B cell (primary cell): ENCODE results near the gene ZER1. TPM values are rescaled to one million over a fixed set of nuclear protein-coding genes. Genes with fewer than 3 reads are reported as not detected.

Experiments
- ATAC-seq: fragments of 200-7000 bp; cut with Tn5 transposase; one replicate; pipeline ENCODE4 v1.10.0; 2021; ENCODE audit warnings: low read depth, mild to moderate bottlenecking, moderate number of reproducible peaks, moderate library complexity
- CTCF ChIA-PET: fragments of 350-600 bp; sonication (Branson Sonifier 250); formaldehyde crosslinking; loops from one replicate; lab custom pipeline; 2021; ENCODE audit warnings: antibody characterized with exemption, inconsistent platforms; lab: Charles Lee
- POLR2A ChIA-PET: fragments of 350-600 bp; sonication (Branson Sonifier 250); formaldehyde crosslinking; loops from one replicate; lab custom pipeline; 2021; ENCODE audit warnings: antibody characterized with exemption; lab: Charles Lee
- DNase-seq: peaks from one replicate; pipeline ENCODE4 v3.0.0; 2013
- H2AFZ ChIP-seq: 2 replicates; pipeline ENCODE4 v1.6.1; 2012; ENCODE audit warnings: mild to moderate bottlenecking, low read depth, low read length; ENCODE audit not compliant: insufficient read depth, poor library complexity, severe bottlenecking
- H3K27ac ChIP-seq, 2 donors: 1 replicate in 1 of 2; 2 replicates in 1 of 2; pipeline ENCODE4 v1.5.1; 2012 to 2013; ENCODE audit warnings: low read length in 2 of 2, mild to moderate bottlenecking in 2 of 2, moderate library complexity in 1 of 2
- H3K27me3 ChIP-seq, 4 experiments: fragments of 200-600 bp in 1 of 4; sonication (generic) in 1 of 4; replicated peaks in 1 of 4; 1 replicate in 2 of 4; 2 replicates in 2 of 4; pipeline versions ENCODE4 v1.6.1 to v1.7.0; 2013 to 2016; ENCODE audit warnings: low read length in 3 of 4, mild to moderate bottlenecking in 2 of 4, mixed read lengths in 1 of 4, moderate library complexity in 1 of 4; ENCODE audit not compliant: insufficient read depth in 4 of 4, control insufficient read depth in 3 of 4; ENCODE audit errors: control extremely low read depth in 1 of 4
- H3K36me3 ChIP-seq, 2 experiments: replicated peaks in 1 of 2; 1 replicate in 1 of 2; 2 replicates in 1 of 2; pipeline versions ENCODE4 v1.6.1 to v1.7.1; 2013; ENCODE audit warnings: low read length in 1 of 2; ENCODE audit not compliant: insufficient read depth in 2 of 2, control insufficient read depth in 1 of 2; ENCODE audit errors: control extremely low read depth in 1 of 2, extremely low read depth in 1 of 2
- H3K4me1 ChIP-seq, 2 donors: fragments of 200-600 bp in 1 of 2; sonication (generic) in 1 of 2; 1 replicate in 1 of 2; 2 replicates in 1 of 2; pipeline versions ENCODE4 v1.5.1 to v1.6.1; 2013 to 2017; ENCODE audit warnings: low read length in 2 of 2; ENCODE audit not compliant: control insufficient read depth in 2 of 2, insufficient read depth in 2 of 2
- H3K4me2 ChIP-seq: replicated peaks from 2 replicates; pipeline ENCODE3; 2012; ENCODE audit warnings: mild to moderate bottlenecking, low read depth, low read length; ENCODE audit not compliant: poor library complexity, severe bottlenecking
- H3K4me3 ChIP-seq, 5 experiments: fragments of 200-600 bp in 1 of 5; sonication (generic) in 1 of 5; 1 replicate in 3 of 5; 2 replicates in 2 of 5; pipeline versions ENCODE4 v1.5.1 to v1.7.0; 2011 to 2016; ENCODE audit warnings: low read length in 4 of 5, mild to moderate bottlenecking in 4 of 5, low read depth in 2 of 5, control low read depth in 1 of 5, moderate library complexity in 1 of 5; ENCODE audit not compliant: insufficient read depth in 1 of 5; ENCODE audit errors: control extremely low read depth in 1 of 5, extremely low read depth in 1 of 5
- H3K79me2 ChIP-seq: fragments of 200-600 bp; sonication (generic); one replicate; pipeline ENCODE4 v1.6.0; 2016; ENCODE audit warnings: low read length; ENCODE audit not compliant: control insufficient read depth, insufficient read depth
- H3K9ac ChIP-seq: fragments of 200-600 bp; sonication (generic); 2 replicates; pipeline ENCODE4 v1.6.1; 2017; ENCODE audit warnings: mild to moderate bottlenecking, low read length, moderate library complexity
- H3K9me3 ChIP-seq, 3 donors: one replicate each; pipeline versions ENCODE4 v1.6.1 to v1.7.1; 2013; ENCODE audit warnings: low read length in 2 of 3; ENCODE audit not compliant: control insufficient read depth in 2 of 3, insufficient read depth in 1 of 3; ENCODE audit errors: control extremely low read depth in 1 of 3
- H4K20me1 ChIP-seq: 2 replicates; pipeline ENCODE4 v1.6.0; 2012; ENCODE audit warnings: mild to moderate bottlenecking, low read length; ENCODE audit not compliant: insufficient read depth, control insufficient read depth, poor library complexity, severe bottlenecking
- H3K27ac Mint-ChIP-seq: one replicate; pipeline ENCODE4 v1.8.0; 2021; ENCODE audit warnings: mixed read lengths
- H3K27me3 Mint-ChIP-seq: one replicate; pipeline ENCODE4 v1.8.0; 2021; ENCODE audit warnings: mixed read lengths
- H3K4me1 Mint-ChIP-seq: one replicate; pipeline ENCODE4 v1.8.0; 2021; ENCODE audit warnings: mixed read lengths
- H3K4me3 Mint-ChIP-seq: one replicate; pipeline ENCODE4 v1.8.0; 2021; ENCODE audit warnings: mixed read lengths
- H3K9me3 Mint-ChIP-seq: one replicate; pipeline ENCODE4 v1.8.0; 2022; ENCODE audit warnings: mixed read lengths; ENCODE audit not compliant: insufficient read depth
- EZH2 ChIP-seq: IDR thresholded peaks from 2 replicates; pipeline ENCODE4 v1.6.1; 2012; ENCODE audit warnings: borderline replicate concordance, low read depth, mild to moderate bottlenecking, moderate library complexity, low read length; ENCODE audit not compliant: insufficient read depth, poor library complexity, severe bottlenecking
- WGBS: methylation state at CpG from one replicate; pipeline ENCODE4 v1.1.5; 2013; ENCODE audit warnings: missing lambda C conversion rate; ENCODE audit not compliant: insufficient coverage; 5-methylcytosine and 5-hydroxymethylcytosine counted together
- intact Hi-C: fragments of 100-400 bp; cut with micrococcal nuclease; formaldehyde crosslinking; loops from one replicate; pipeline ENCODE4 v1.10.0; 2022
- polyA plus RNA-seq: library from polyadenylated mRNA; depleted of rRNA; stranded (reverse); fragments of >200 nt; gene quantifications from 2 replicates; pipeline ENCODE4 v1.2.3, GENCODE V29; 2012
- total RNA-seq, 2 donors: library from RNA; stranded (reverse); fragments of 120-200 nt in 1 of 2; gene quantifications; 1 replicate in 1 of 2; 2 replicates in 1 of 2; pipeline versions ENCODE4 v1.2.3 to v1.2.4, GENCODE V29; 2013 to 2022
- TF ChIP-seq, protein P1 (sequence below): fragments of 200-600 bp; IDR thresholded peaks from one replicate; pipeline ENCODE4 v1.8.0; 2022; ENCODE audit warnings: antibody characterized with exemption, mild to moderate bottlenecking

ZER1 gene
- total and polyA plus RNA-seq, 2 donors (not counting 1 experiment from before 2014, with no cell fraction given): 26.9 to 42.2 TPM

DNA sequence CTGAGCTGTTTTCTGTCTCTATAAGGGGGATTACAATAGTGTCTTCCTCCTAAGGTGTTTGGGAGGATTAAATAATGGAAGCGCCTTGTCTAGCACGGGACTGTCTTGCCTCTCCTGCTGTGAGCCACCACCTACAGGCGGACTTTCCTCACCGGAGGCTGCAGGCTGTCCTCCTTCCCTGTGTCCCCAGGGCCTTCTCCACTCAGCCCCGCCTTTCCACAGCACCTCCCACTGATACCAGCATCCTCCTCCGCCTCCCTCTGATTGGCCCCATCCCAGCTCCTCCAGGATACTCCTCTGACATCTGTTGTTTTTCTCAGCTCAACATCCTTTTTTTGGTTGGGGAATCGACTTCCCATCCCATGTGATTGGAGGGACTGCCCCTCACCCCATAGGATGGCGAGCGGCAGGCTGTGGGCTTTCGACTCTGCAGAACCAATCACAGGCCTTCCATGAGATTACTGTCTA is 46.9 kb downstream of the ZER1 start:
- CTCF ChIA-PET: interaction anchor here (0.9 to 1.7 kb wide), 6 partner anchors 23 to 205 kb away, joined by 3 to 9 read pairs (median 4); partner anchors contain the start of genes ENDOG and PKN3
- Mint-ChIP-seq H3K27ac (peak overlapping the region; percentile 91), H3K4me1 (peaks cover 31% of the 10 kb centered on the region), H3K27me3 (no peaks in the 10 kb centered on the region), H3K9me3 (no peaks in the 10 kb centered on the region), H3K4me3 (peak overlapping the region; percentile 97)
- intact Hi-C loops: loop anchor here (1.0 to 5.0 kb wide), 8 partner anchors 21 to 1078 kb away; partner anchors contain the start of genes DYNC2I2, ENDOG, SET and SPTAN1
- Histone ChIP-seq H3K79me2 (peaks cover 8% of the 10 kb centered on the region), H2AFZ (peak overlapping the region; percentile 80), H3K4me2 (peak overlapping the region; percentile 87), H3K9ac (peak overlapping the region; percentile 79), H3K4me3 (peak overlapping the region; percentile 62 to 96 (median 75)), H3K4me1 (peaks cover 18 to 23% of the 10 kb centered on the region in 2 donors), H3K27me3 (no peaks in the 10 kb centered on the region), H4K20me1 (no peaks in the 10 kb centered on the region), H3K9me3 (no peaks in the 10 kb centered on the region), H3K36me3 (peaks cover 0 to 13% of the 10 kb centered on the region in 2 experiments), H3K27ac (peak overlapping the region; percentile 43 to 60)
- WGBS: 52% methylated on average over 6 of the region's 10 CpGs
- TF ChIP-seq, protein P1, sequence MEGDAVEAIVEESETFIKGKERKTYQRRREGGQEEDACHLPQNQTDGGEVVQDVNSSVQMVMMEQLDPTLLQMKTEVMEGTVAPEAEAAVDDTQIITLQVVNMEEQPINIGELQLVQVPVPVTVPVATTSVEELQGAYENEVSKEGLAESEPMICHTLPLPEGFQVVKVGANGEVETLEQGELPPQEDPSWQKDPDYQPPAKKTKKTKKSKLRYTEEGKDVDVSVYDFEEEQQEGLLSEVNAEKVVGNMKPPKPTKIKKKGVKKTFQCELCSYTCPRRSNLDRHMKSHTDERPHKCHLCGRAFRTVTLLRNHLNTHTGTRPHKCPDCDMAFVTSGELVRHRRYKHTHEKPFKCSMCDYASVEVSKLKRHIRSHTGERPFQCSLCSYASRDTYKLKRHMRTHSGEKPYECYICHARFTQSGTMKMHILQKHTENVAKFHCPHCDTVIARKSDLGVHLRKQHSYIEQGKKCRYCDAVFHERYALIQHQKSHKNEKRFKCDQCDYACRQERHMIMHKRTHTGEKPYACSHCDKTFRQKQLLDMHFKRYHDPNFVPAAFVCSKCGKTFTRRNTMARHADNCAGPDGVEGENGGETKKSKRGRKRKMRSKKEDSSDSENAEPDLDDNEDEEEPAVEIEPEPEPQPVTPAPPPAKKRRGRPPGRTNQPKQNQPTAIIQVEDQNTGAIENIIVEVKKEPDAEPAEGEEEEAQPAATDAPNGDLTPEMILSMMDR: no peak
- no peak for TF ChIP-seq EZH2
- POLR2A ChIA-PET: interaction anchor here (0.7 to 1.2 kb wide), 4 partner anchors 23 to 172 kb away, joined by 3 to 6 read pairs (median 3); partner anchors contain the start of genes PKN3 and SPTAN1
- DNase-seq (no peak), ATAC-seq (no peak)
